GM12878 (cell line): ENCODE data around the gene LRRC10B. TPM values are rescaled to one million over a fixed set of nuclear protein-coding genes. Genes with fewer than 3 reads are reported as not detected.

Experiments
- ATAC-seq: fragments of 200-7000 bp; cut with Tn5 transposase; 3 replicates; pipeline ENCODE4 v1.9.1; 2020; ENCODE audit warnings: mild to moderate bottlenecking, moderate library complexity
- BruUV-seq: library from RNA; stranded (reverse); fragments of 400-500 nt; replicated peaks from 2 replicates; lab custom pipeline; 2021; lab: Mats Ljungman, UMichigan
- CTCF ChIA-PET: fragments of 300-600 bp; sonication (Branson Sonifier 250); formaldehyde crosslinking; extraction: SDS; loops from one replicate; lab custom pipeline; 2021; ENCODE audit warnings: inconsistent platforms; lab: Yijun Ruan, JAX
- POLR2A ChIA-PET: fragments of 350-600 bp; formaldehyde crosslinking; extraction: SDS; loops from one replicate; lab custom pipeline; 2021; ENCODE audit warnings: inconsistent platforms; lab: Charles Lee
- RAD21 ChIA-PET: fragments of 300-600 bp; sonication (Branson Sonifier 250); formaldehyde crosslinking; loops from one replicate; lab custom pipeline; 2023; ENCODE audit warnings: antibody characterized with exemption; ENCODE audit not compliant: unreplicated experiment; lab: Charles Lee
- SMC1A ChIA-PET: fragments of 300-600 bp; sonication (Branson Sonifier 250); formaldehyde crosslinking; loops from one replicate; lab custom pipeline; 2023; ENCODE audit not compliant: unreplicated experiment, uncharacterized antibody; lab: Charles Lee
- DNase-seq: peaks from one replicate; pipeline ENCODE4 v3.0.0-alpha.2; 2011; ENCODE audit warnings: low read depth, low spot score
- FAIRE-seq: peaks from 3 replicates; lab custom pipeline; 2011; peaks lifted over from hg19 to GRCh38; lab: Jason Lieb, UNC
- H2AFZ ChIP-seq: 2 replicates; pipeline ENCODE4 v1.6.0; 2011; ENCODE audit warnings: low read depth, low read length, control low read depth; ENCODE audit not compliant: control insufficient read depth
- H3K27ac ChIP-seq: 2 replicates; pipeline ENCODE4 v1.5.1; 2011; ENCODE audit warnings: control low read depth; ENCODE audit not compliant: control insufficient read depth, insufficient read depth
- H3K27me3 ChIP-seq, 2 experiments: replicated peaks in 1 of 2; 2 replicates each; pipeline versions ENCODE4 v1.6.0 to v1.6.1; 2011; ENCODE audit warnings: low read length in 1 of 2; ENCODE audit not compliant: control insufficient read depth in 2 of 2, insufficient read depth in 2 of 2
- H3K36me3 ChIP-seq, 2 experiments: 2 replicates each; pipeline ENCODE4 v1.5.1; 2011; ENCODE audit warnings: low read length in 1 of 2; ENCODE audit not compliant: control insufficient read depth in 2 of 2, insufficient read depth in 2 of 2
- H3K4me1 ChIP-seq: 2 replicates; pipeline ENCODE4 v1.6.1; 2011; ENCODE audit warnings: mild to moderate bottlenecking, low read length, moderate library complexity, mixed read lengths; ENCODE audit not compliant: control insufficient read depth, insufficient read depth
- H3K4me2 ChIP-seq: 2 replicates; pipeline ENCODE4 v1.6.0; 2011; ENCODE audit warnings: control low read depth; ENCODE audit not compliant: control insufficient read depth, insufficient read depth
- H3K4me3 ChIP-seq: fragments of 200-600 bp; sonication (generic); 2 replicates; pipeline ENCODE4 v1.5.1; 2016
- H3K79me2 ChIP-seq: 2 replicates; pipeline ENCODE4 v1.6.0; 2011; ENCODE audit warnings: low read length; ENCODE audit not compliant: control insufficient read depth, insufficient read depth
- H3K9ac ChIP-seq: 2 replicates; pipeline ENCODE4 v1.8.0; 2011; ENCODE audit warnings: low read length, control low read depth, mixed read lengths; ENCODE audit not compliant: control insufficient read depth, insufficient read depth
- H3K9me3 ChIP-seq: replicated peaks from 3 replicates; pipeline ENCODE4 v1.5.1; 2011; ENCODE audit warnings: mild to moderate bottlenecking, low read length; ENCODE audit not compliant: control insufficient read depth, insufficient read depth
- H4K20me1 ChIP-seq: 2 replicates; pipeline ENCODE4 v1.6.0; 2011; ENCODE audit not compliant: control insufficient read depth, insufficient read depth
- ASH2L ChIP-seq: fragments of 300-600, 200-600 bp; sonication (generic); IDR thresholded peaks from 2 replicates; pipeline ENCODE4 v1.6.1; 2017; ENCODE audit warnings: low read depth, mild to moderate bottlenecking, borderline replicate concordance
- BCL11A ChIP-seq: IDR thresholded peaks from 2 replicates; pipeline ENCODE4 v1.6.1; 2011; ENCODE audit warnings: low read depth, low read length
- CBX5 ChIP-seq: sonication (generic); IDR thresholded peaks from 2 replicates; pipeline ENCODE4 v1.6.1; 2016; ENCODE audit warnings: low read depth, moderate library complexity, mild to moderate bottlenecking, inconsistent platforms
- FOXM1 ChIP-seq: IDR thresholded peaks from 2 replicates; pipeline ENCODE4 v1.6.1; 2012; ENCODE audit warnings: low read depth, mild to moderate bottlenecking, inconsistent platforms, low read length, moderate library complexity
- GABPA ChIP-seq: IDR thresholded peaks from 2 replicates; pipeline ENCODE4 v1.6.1; 2014; ENCODE audit warnings: antibody characterized with exemption, low read depth, mild to moderate bottlenecking, inconsistent platforms
- HDAC2 ChIP-seq: fragments of 200-600 bp; sonication (generic); IDR thresholded peaks from 2 replicates; pipeline ENCODE4 v1.6.1; 2017
- KDM1A ChIP-seq: fragments of 200-600 bp; sonication (generic); IDR thresholded peaks from 2 replicates; pipeline ENCODE4 v1.6.1; 2016; ENCODE audit warnings: borderline replicate concordance
- MEF2A ChIP-seq: IDR thresholded peaks from 2 replicates; pipeline ENCODE4 v1.6.1; 2011; ENCODE audit warnings: low read depth, mild to moderate bottlenecking, low read length, moderate library complexity; ENCODE audit not compliant: insufficient read depth
- MYC ChIP-seq: IDR thresholded peaks from 2 replicates; pipeline ENCODE4 v1.6.1; 2011; ENCODE audit warnings: mild to moderate bottlenecking, low read length, moderate library complexity, inconsistent platforms; ENCODE audit not compliant: insufficient read depth, insufficient replicate concordance, insufficient read length, severe bottlenecking
- NFYB ChIP-seq: IDR thresholded peaks from 2 replicates; pipeline ENCODE4 v1.6.1; 2011; ENCODE audit warnings: low read depth, mild to moderate bottlenecking, low read length, improper control_type of control experiment, moderate library complexity; ENCODE audit not compliant: insufficient read depth
- NR2C2 ChIP-seq: IDR thresholded peaks from 2 replicates; pipeline ENCODE4 v1.6.1; 2011; ENCODE audit warnings: borderline replicate concordance, low read depth; ENCODE audit not compliant: control insufficient read depth, insufficient read length
- PAX5 ChIP-seq: IDR thresholded peaks from 2 replicates; pipeline ENCODE4 v1.6.1; 2011; ENCODE audit warnings: low read depth, low read length, borderline replicate concordance
- PBX3 ChIP-seq: IDR thresholded peaks from 2 replicates; pipeline ENCODE4 v1.6.1; 2011; ENCODE audit warnings: mild to moderate bottlenecking, low read depth, low read length, moderate library complexity; ENCODE audit not compliant: insufficient replicate concordance
- RAD51 ChIP-seq: fragments of 450-650 bp; IDR thresholded peaks from 2 replicates; pipeline ENCODE4 v1.6.1; 2016; ENCODE audit warnings: moderate library complexity, mild to moderate bottlenecking, inconsistent platforms
- RELA ChIP-seq: fragments of 450-650 bp; IDR thresholded peaks from 2 replicates; pipeline ENCODE4 v1.8.0; 2014; ENCODE audit warnings: borderline replicate concordance; ENCODE audit not compliant: partially characterized antibody
- RFX5 ChIP-seq: IDR thresholded peaks from 2 replicates; pipeline ENCODE4 v1.6.1; 2011; ENCODE audit warnings: low read depth, low read length, improper control_type of control experiment
- SPI1 ChIP-seq: IDR thresholded peaks from 2 replicates; pipeline ENCODE4 v1.6.1; 2011; ENCODE audit warnings: low read depth, mild to moderate bottlenecking, low read length, moderate library complexity, borderline replicate concordance; ENCODE audit not compliant: insufficient read depth
- SUZ12 ChIP-seq: fragments of 200-600 bp; sonication (generic); IDR thresholded peaks from one replicate; pipeline ENCODE4 v1.6.1; 2018; ENCODE audit warnings: antibody characterized with exemption, mild to moderate bottlenecking; ENCODE audit not compliant: unreplicated experiment
- TCF12 ChIP-seq: IDR thresholded peaks from 2 replicates; pipeline ENCODE4 v1.6.1; 2011; ENCODE audit warnings: low read depth, mild to moderate bottlenecking, low read length
- YBX1 ChIP-seq: fragments of 450-650 bp; IDR thresholded peaks from 2 replicates; pipeline ENCODE4 v1.6.1; 2016; ENCODE audit warnings: antibody characterized with exemption
- ZNF24 ChIP-seq: fragments of 450-650 bp; IDR thresholded peaks from 2 replicates; pipeline ENCODE4 v1.6.1; 2017; ENCODE audit warnings: antibody characterized with exemption, mild to moderate bottlenecking
- ZZZ3 ChIP-seq: IDR thresholded peaks from 2 replicates; pipeline ENCODE4 v1.6.1; 2011; ENCODE audit warnings: low read depth; ENCODE audit not compliant: control insufficient read depth, insufficient read length
- WGBS: methylation state at CpG from one replicate; pipeline ENCODE4 v1.1.6; 2016; ENCODE audit warnings: low lambda C conversion rate; ENCODE audit not compliant: insufficient replicate concordance, insufficient coverage; ENCODE audit errors: missing lambda C conversion rate; 5-methylcytosine and 5-hydroxymethylcytosine counted together
- in situ Hi-C: fragments of 300-500 bp; cut with MboI; formaldehyde crosslinking; loops from 9 replicates; pipeline ENCODE4 v1.14.3; 2018; ENCODE audit warnings: mixed read lengths
- intact Hi-C: fragments of 100-400 bp; cut with micrococcal nuclease; formaldehyde crosslinking; loops from one replicate; pipeline ENCODE4 v1.14.2; 2022; ENCODE audit not compliant: unreplicated experiment
- polyA plus RNA-seq, 11 experiments: library from polyadenylated mRNA; depleted of rRNA in 4 of 11; unstranded in 6 of 11; stranded (reverse) in 5 of 11; fragments of >200 nt; fragmentation: Nextera tagmentation in 4 of 11; fragmentation: Illumina TruSeq in 1 of 11; extraction: Ambion mirVana in 4 of 11; extraction: Trizol in 1 of 11; gene quantifications; 1 replicate in 1 of 11; 2 replicates in 10 of 11; pipeline versions ENCODE4 v1.2.1 to v1.2.3, GENCODE V29; 2011 to 2016; ENCODE audit warnings: inconsistent platforms in 2 of 11, missing spikeins in 2 of 11, low read depth in 1 of 11
- total RNA-seq, 4 experiments: library from RNA; depleted of rRNA in 3 of 4; stranded (reverse); fragments of >200 nt in 3 of 4; fragmentation: Illumina TruSeq in 1 of 4; extraction: Trizol in 1 of 4; gene quantifications; 2 replicates each; pipeline versions ENCODE4 v1.2.1 to v1.2.3, GENCODE V29; 2013 to 2021

The LRRC10B gene
- total and polyA plus RNA-seq, 10 of the 15 experiments (the other 5 are each of a cell fraction or from before 2014, with no cell fraction given) = not detected

- no peak for TF ChIP-seq GABPA
- TF ChIP-seq TCF12 = peak; percentile 41; the same call in 1 of the 2 replicates
- no peak for TF ChIP-seq PBX3
- no peak for TF ChIP-seq YBX1
- no peak for TF ChIP-seq ASH2L
- no peak for TF ChIP-seq PAX5
Measured at GRCh38 chr11:61509043-61510029, 787 bp downstream of the LRRC10B start (continued).

- Histone ChIP-seq H3K4me2 (no peak overlapping the region), H3K27me3 (peaks cover 9 to 14% of the 10 kb centered on the region in 2 experiments), H3K79me2 (no peaks in the 10 kb centered on the region), H3K4me1 (no peaks in the 10 kb centered on the region), H2AFZ (no peak overlapping the region), H3K9me3 (no peaks in the 10 kb centered on the region), H3K36me3 (no peaks in the 10 kb centered on the region), H3K27ac (no peak overlapping the region), H3K4me3 (no peak overlapping the region), H4K20me1 (no peaks in the 10 kb centered on the region), H3K9ac (no peak overlapping the region)
- no peak for FAIRE-seq
- intact Hi-C loops (no loop called here), in situ Hi-C loops (no loop called here)
- ChIA-PET CTCF (no interaction called here), RAD21 (no interaction called here), SMC1A (no interaction called here), POLR2A (no interaction called here)
- WGBS = 28% methylated on average over 16 of the region's 16 CpGs
- no peak for DNase-seq
- ATAC-seq = no peak
- no TSS peak for BruUV-seq
- TF ChIP-seq CBX5 (no peak), SPI1 (no peak), RAD51 (no peak), HDAC2 (no peak), MEF2A (no peak), KDM1A (no peak), NR2C2 (no peak), RELA (no peak), SUZ12 (no peak), FOXM1 (no peak), MYC (no peak), ZZZ3 (no peak), RFX5 (no peak), NFYB (no peak), ZNF24 (no peak), BCL11A (no peak)
Measured at GRCh38 chr11:61510166-61510919, 1.8 kb downstream of the LRRC10B start.
